Fibroblast of lung (primary cell): Measurements from ENCODE around the gene SYCE3. TPM values are rescaled to one million over a fixed set of nuclear protein-coding genes. Genes with fewer than 3 reads are reported as not detected.

ENCODE experiments used
- DNase-seq, 2 donors: peaks; one replicate each; pipeline versions ENCODE4 v3.0.0 to v3.0.0-alpha.2; 2010; ENCODE audit warnings: low read depth in 2 of 2
- H2AFZ ChIP-seq: 2 replicates; pipeline ENCODE4 v1.5.1; 2012; ENCODE audit warnings: low read length, control low read depth, inconsistent platforms
- H3K27ac ChIP-seq: 2 replicates; pipeline ENCODE4 v1.5.1; 2011; ENCODE audit warnings: low read length, control low read depth; ENCODE audit not compliant: insufficient read depth
- H3K27me3 ChIP-seq: 2 replicates; pipeline ENCODE4 v1.5.1; 2011; ENCODE audit warnings: mild to moderate bottlenecking, low read length; ENCODE audit not compliant: control insufficient read depth, insufficient read depth
- H3K36me3 ChIP-seq: 2 replicates; pipeline ENCODE4 v1.5.1; 2011; ENCODE audit warnings: low read length; ENCODE audit not compliant: control insufficient read depth, insufficient read depth
- H3K4me1 ChIP-seq: 2 replicates; pipeline ENCODE4 v1.5.1; 2011; ENCODE audit warnings: low read length; ENCODE audit not compliant: control insufficient read depth, insufficient read depth; ENCODE audit errors: extremely low read depth
- H3K4me2 ChIP-seq: 2 replicates; pipeline ENCODE4 v1.5.1; 2011; ENCODE audit warnings: low read length, control low read depth; ENCODE audit not compliant: insufficient read depth; ENCODE audit errors: extremely low read depth
- H3K4me3 ChIP-seq, 4 experiments: fragments of 200-600 bp in 1 of 4; sonication (generic) in 1 of 4; replicated peaks in 1 of 4; 2 replicates each; pipeline ENCODE4 v1.5.1; 2011 to 2016; ENCODE audit warnings: low read length in 4 of 4, low read depth in 3 of 4, mild to moderate bottlenecking in 3 of 4, control low read depth in 2 of 4, inconsistent platforms in 1 of 4, mixed read lengths in 1 of 4; ENCODE audit not compliant: insufficient read depth in 1 of 4; ENCODE audit errors: control extremely low read depth in 1 of 4
- H3K79me2 ChIP-seq: 2 replicates; pipeline ENCODE4 v1.5.1; 2012; ENCODE audit warnings: mild to moderate bottlenecking, low read length, inconsistent platforms; ENCODE audit not compliant: control insufficient read depth, insufficient read depth
- H3K9ac ChIP-seq: 2 replicates; pipeline ENCODE4 v1.5.1; 2011; ENCODE audit warnings: mild to moderate bottlenecking, low read length, control low read depth; ENCODE audit not compliant: insufficient read depth
- H3K9me3 ChIP-seq: 2 replicates; pipeline ENCODE4 v1.5.1; 2012; ENCODE audit warnings: low read depth, low read length; ENCODE audit not compliant: control insufficient read depth, insufficient read depth
- H4K20me1 ChIP-seq: 2 replicates; pipeline ENCODE4 v1.5.1; 2011; ENCODE audit warnings: low read length; ENCODE audit not compliant: control insufficient read depth, insufficient read depth; ENCODE audit errors: extremely low read depth
- CTCF ChIP-seq, 2 donors: IDR thresholded peaks in 1 of 2; conservative IDR thresholded peaks in 1 of 2; 1 replicate in 1 of 2; 2 replicates in 1 of 2; pipeline ENCODE4 v1.5.1; 2011 to 2012; ENCODE audit warnings: low read length in 2 of 2, control low read depth in 1 of 2, inconsistent platforms in 1 of 2, low read depth in 1 of 2, mild to moderate bottlenecking in 1 of 2
- EZH2 ChIP-seq: IDR thresholded peaks from 2 replicates; pipeline ENCODE4 v1.5.1; 2012; ENCODE audit warnings: low read length, control low read depth, mild to moderate bottlenecking; ENCODE audit errors: missing control alignments
- polyA plus RNA-seq, 2 donors: library from polyadenylated mRNA; depleted of rRNA in 1 of 2; stranded (reverse) in 1 of 2; unstranded in 1 of 2; fragments of >200 nt; gene quantifications; 2 replicates each; pipeline ENCODE4 v1.2.1, GENCODE V29; 2011 to 2012; ENCODE audit warnings: missing spikeins in 1 of 2
- total RNA-seq: library from RNA; depleted of rRNA; stranded (reverse); fragments of >200 nt; gene quantifications from 2 replicates; pipeline ENCODE4 v1.2.1, GENCODE V29; 2014

Gene SYCE3
- total and polyA plus RNA-seq, 2 donors (not counting 1 experiment from before 2014, with no cell fraction given): 0.33 TPM; not detected in 1

- H3K4me1 ChIP-seq: peaks cover 3% of the 10 kb centered on the region
- H4K20me1 ChIP-seq: no peaks in the 10 kb centered on the region
- H3K27ac ChIP-seq: no peak overlapping the region
- no peak for TF ChIP-seq EZH2
- no peak for TF ChIP-seq CTCF (conservative IDR thresholded peaks at IDR 0.05 in 1 of 2, IDR thresholded peaks at IDR 0.05 in 1 of 2; ENCODE audit: low read depth in 1 of 2, low read length in 2 of 2)
- no peak overlapping the region for H2AFZ ChIP-seq
- H3K9me3 ChIP-seq: no peaks in the 10 kb centered on the region
- no peak overlapping the region for H3K4me3 ChIP-seq
- H3K9ac ChIP-seq: no peak overlapping the region
- no peaks in the 10 kb centered on the region for H3K27me3 ChIP-seq
- DNase-seq: no peak
- no peak overlapping the region for H3K4me2 ChIP-seq
- peaks cover 19% of the 10 kb centered on the region for H3K36me3 ChIP-seq
- peaks cover 31% of the 10 kb centered on the region for H3K79me2 ChIP-seq
Observed at GRCh38 chr22:50504369-50505211, 58.1 kb downstream of the SYCE3 start.

- Histone ChIP-seq H3K4me2 (no peak overlapping the region), H2AFZ (no peak overlapping the region), H4K20me1 (no peaks in the 10 kb centered on the region), H3K9ac (no peak overlapping the region), H3K27ac (no peak overlapping the region), H3K4me3 (no peak overlapping the region), H3K27me3 (no peaks in the 10 kb centered on the region), H3K36me3 (peaks cover 19% of the 10 kb centered on the region), H3K79me2 (peaks cover 21% of the 10 kb centered on the region), H3K4me1 (no peaks in the 10 kb centered on the region), H3K9me3 (no peaks in the 10 kb centered on the region)
- TF ChIP-seq CTCF (conservative IDR thresholded peaks at IDR 0.05 in 1 of 2, IDR thresholded peaks at IDR 0.05 in 1 of 2; ENCODE audit: low read depth in 1 of 2, low read length in 2 of 2) (no peak), EZH2 (no peak)
- no peak for DNase-seq
Observed at GRCh38 chr22:50503475-50504145, 59.1 kb downstream of the SYCE3 start.

- no peak overlapping the region for H3K4me2 ChIP-seq
- H3K4me1 ChIP-seq: no peaks in the 10 kb centered on the region
- H3K9ac ChIP-seq: no peak overlapping the region
- DNase-seq: no peak
- no peaks in the 10 kb centered on the region for H3K9me3 ChIP-seq
- no peaks in the 10 kb centered on the region for H4K20me1 ChIP-seq
- no peak overlapping the region for H2AFZ ChIP-seq
- no peak overlapping the region for H3K27ac ChIP-seq
- H3K27me3 ChIP-seq: no peaks in the 10 kb centered on the region
- peaks cover 19% of the 10 kb centered on the region for H3K36me3 ChIP-seq
- peaks cover 19% of the 10 kb centered on the region for H3K79me2 ChIP-seq
- no peak overlapping the region for H3K4me3 ChIP-seq
- TF ChIP-seq CTCF (conservative IDR thresholded peaks at IDR 0.05 in 1 of 2, IDR thresholded peaks at IDR 0.05 in 1 of 2; ENCODE audit: low read depth in 1 of 2, low read length in 2 of 2) (no peak), EZH2 (no peak)
Observed at GRCh38 chr22:50502628-50503474, 59.9 kb downstream of the SYCE3 start.
